T-helper 2 cell treated with Interferon-gamma antibody and Interleukin-4, amounts not matched to agents 100 ng/mL and 5 ng/mL, for 36 hours (primary cell): ENCODE measurements around the gene RDH5. TPM values are rescaled to one million over a fixed set of nuclear protein-coding genes. Genes with fewer than 3 reads are reported as not detected.

Source experiments
- intact Hi-C: fragments of 100-400 bp; cut with micrococcal nuclease; formaldehyde crosslinking; loops from one replicate; pipeline ENCODE4 v1.15.1; 2023
- total RNA-seq: library from RNA; stranded (reverse); gene quantifications from 2 replicates; pipeline ENCODE4 v1.2.3, GENCODE V29; 2022

RDH5 gene
- total RNA-seq, 1 donor from 2014 or later = 10.4 TPM

DNA sequence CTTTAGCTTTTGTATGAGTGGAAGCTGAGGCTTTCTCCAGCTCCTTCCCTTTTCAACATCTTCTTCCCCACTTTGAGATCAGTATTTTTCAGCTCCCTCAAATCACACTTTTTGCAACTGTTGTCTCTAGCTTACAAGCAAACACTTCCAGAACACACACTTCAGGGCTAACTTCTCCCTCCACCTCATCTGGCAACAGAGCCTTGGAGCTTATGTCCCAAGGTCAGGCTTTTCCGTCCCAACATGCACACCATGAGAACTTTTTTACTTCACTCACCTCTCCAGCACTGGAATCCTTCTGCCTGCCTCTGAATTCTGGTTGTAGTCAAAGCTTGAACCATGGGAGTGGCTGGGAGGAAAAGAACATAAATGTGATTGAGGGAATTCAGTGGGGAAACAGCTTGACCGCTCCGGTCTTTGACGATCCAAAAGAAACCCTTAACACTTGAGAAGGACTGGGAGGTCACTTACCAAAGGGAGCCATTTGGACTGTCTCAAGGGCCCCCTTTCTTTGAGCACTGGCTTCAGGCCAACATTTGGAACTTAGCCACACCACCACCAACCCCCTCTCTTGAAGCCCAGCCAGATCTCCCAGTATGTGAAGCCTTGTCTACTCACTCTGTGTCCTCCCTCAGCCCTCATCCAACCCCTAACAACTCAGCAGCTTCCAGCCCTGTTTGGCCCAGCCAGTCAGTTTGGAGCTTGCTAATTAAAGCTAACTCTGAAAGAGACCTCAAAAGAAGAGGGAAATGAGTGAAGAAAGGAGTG is 8.2 kb upstream of the RDH5 start:
- intact Hi-C loops = no loop called here

DNA sequence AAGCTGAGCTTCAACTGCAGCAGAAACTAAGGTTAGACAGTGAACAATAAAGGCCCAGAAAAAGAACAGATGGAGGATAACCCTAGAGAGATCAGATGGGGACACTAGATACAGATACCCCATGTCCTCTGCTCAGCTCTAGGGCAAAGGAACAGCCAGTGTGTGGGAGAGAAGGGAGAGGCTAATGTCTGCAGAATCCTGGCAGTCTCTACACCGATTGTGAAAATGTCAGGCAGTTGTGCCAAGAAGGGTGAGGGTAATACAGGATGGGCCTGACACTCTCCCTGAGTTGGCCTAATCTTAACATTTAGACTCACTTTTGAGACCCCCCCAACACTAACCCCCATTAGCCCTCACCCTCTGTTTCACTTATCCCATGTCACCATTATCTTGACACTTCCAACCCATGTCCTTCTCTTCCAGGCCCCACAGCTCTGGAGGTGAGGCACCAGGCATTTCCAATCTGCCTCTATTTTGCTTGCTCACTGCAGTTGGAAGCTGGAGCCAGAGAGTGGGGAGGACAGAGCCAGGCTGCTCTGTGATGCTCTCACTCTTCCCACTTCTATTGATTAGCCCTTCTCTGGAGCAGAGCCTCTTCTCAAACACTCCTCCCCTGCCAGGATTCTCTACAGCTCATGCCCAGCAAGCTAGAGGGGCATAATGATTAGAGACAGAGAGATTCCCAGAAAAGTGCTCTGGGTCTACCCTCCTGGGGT is 7.3 kb upstream of the RDH5 start:
- intact Hi-C loops = no loop called here

DNA sequence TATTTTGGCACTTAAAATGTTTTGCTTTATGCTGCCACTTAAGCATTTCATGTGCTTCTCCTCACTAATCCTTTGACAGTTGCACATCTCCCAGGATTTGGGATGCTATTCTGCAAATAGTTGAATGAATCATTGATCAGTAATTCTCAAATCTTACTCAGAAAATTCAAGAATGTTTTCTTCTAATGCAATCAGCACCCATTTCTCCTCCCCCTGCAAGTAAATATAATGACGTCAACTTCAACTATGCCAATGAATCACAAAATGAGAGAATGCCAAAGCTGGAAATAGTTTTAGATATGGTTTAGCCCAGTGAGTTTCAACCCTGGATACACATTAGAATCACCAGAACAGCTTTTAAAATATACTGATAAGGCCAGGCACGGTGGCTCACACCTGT is 6.5 kb upstream of the RDH5 start:
- intact Hi-C loops = no loop called here

DNA sequence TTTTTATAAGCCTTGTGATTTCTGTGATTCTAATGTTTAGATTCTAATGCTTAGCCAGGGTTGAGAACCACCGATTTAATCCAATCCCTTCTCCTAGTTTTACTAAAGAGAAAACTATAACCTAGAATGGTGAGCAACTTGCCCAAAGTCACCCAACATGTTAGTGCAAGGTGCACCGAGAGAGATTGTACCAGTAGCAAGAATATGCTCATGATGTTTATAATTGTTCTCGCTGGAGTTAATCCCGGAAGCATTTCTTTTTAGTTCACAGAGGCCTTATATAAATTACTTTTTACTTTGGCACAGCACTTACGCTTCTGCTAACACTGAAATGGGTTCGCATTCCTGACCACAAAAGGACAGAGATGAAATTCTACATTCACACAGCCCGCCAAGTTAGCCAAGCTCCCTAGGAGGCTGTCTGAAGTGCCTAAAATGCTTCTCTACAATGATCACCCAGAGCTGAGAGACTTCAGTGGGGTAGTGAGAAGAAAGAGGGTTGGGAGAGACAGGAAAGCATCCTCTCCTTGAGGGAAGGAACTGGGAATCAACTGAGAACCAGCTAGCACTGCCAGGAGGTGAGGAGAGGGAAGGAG is 4.9 kb upstream of the RDH5 start:
- intact Hi-C loops = loop anchor here (5.0 kb wide), 1 partner anchor 972 kb away; the partner anchor contains the start of gene PTGES3

DNA sequence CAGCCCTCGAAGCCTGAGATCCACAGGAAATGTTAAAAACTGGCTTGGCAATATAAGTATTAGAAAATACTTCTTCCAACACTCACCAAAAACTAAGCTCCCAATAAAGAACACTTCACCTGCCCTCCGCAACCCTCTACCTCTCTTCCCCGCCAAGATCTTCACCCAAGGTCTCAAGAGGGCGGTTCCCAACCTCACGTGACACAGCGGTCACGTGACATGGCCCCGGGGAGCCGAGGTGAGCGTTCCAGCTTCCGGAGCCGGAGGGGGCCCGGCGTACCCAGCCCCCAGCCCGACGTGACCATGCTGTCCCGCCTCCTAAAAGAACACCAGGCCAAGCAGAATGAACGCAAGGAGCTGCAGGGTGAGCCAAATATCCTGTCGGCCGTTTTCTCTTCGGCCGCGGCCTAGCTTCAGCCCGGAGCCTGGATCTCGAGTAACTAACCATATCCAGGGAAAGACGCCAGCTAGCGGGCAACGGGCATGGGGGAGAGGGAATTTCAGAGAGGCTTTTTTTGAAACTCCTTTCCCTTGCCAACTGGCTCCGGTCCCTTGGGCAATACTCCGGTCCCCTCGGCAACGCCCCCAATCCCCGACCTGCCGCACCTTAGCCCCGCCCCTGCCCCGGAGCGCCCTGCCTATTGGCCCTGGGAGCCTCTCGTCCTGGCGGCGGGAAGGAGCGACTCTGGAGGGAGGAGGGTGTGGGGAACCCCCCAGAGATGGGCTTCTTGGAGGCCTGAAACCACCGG is 4.2 kb upstream of the RDH5 start, which contains the start of gene BLOC1S1:
Gene BLOC1S1, plus strand, starts transcription at position 214 of the 749 bp plus-strand sequence. Its CDS starts 6 bp downstream, at position 220.
- intact Hi-C loops = loop anchor here (1.0 to 5.0 kb wide), 4 partner anchors 13 to 971 kb away; partner anchors contain the start of genes CD63, PTGES3 and SARNP

DNA sequence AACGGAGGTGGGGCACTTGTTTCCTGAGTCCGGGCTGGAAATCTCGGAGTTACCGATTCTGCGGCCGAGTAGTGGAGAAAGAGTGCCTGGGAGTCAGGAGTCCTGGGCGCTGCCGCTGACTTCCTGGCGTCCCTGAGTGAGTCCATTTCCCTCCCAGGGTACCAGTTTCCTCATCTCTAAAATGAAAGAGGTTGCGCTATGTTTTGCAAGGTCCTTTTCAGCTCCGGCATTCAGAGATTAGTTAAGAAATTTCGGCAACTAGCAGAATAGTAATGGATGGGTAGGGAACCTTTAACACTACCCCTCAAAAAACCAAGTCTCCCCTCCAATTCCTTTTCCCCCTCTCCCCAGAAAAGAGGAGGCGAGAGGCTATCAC is 3.6 kb upstream of the RDH5 start:
- intact Hi-C loops = loop anchor here (1.0 to 5.0 kb wide), 4 partner anchors 13 to 971 kb away; partner anchors contain the start of genes CD63, PTGES3 and SARNP

DNA sequence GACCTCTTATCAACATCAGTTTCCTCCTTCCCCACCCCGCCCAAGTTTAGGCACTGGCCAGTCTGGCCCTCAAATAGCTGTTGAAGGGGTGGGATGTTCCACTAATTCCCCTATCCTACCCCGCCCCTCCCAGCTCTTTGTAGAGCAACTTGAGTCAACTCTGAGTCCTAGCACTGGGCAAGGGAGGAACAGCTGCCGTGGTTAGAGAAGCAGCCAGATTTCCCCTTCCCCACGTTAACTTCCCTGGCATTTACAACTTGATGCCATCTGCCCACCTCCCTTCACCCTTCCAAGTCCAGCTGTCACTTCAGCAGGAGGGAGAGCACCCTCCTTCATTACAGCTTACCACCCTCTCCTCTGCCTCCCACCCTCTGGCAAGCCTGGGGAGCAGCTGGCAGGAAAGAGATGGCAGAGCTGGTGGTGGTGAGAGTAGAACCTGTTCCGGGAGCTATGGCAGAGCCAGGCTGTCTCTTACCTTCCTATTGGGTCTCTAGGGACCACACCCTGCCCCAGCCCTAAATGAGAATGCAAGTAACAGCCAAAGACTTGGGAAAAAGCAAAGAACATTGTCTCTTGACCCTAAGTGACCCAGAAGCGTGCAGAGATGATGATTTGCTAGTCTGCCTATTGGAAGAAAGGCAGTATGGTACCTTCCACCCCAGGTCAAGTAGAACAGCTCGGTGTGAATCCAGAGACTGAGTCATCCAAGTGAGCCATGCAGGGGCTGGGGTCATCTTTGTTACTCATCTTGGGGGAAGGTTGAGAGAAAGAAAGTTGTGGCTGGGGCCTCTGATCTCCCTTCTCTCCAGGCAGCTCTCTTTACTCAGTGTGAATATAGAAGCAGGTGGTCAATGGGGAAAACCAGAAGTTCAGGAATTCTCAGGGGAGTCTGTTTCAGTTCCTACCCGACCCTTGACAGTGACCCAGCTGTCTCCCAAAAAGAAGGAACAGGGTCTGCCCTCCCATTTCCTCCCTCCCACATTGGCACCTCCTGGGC is 2.9 kb upstream of the RDH5 start:
- intact Hi-C loops = loop anchor here (2.0 to 5.0 kb wide), 2 partner anchors 211 to 970 kb away; partner anchors contain the start of gene PTGES3

DNA sequence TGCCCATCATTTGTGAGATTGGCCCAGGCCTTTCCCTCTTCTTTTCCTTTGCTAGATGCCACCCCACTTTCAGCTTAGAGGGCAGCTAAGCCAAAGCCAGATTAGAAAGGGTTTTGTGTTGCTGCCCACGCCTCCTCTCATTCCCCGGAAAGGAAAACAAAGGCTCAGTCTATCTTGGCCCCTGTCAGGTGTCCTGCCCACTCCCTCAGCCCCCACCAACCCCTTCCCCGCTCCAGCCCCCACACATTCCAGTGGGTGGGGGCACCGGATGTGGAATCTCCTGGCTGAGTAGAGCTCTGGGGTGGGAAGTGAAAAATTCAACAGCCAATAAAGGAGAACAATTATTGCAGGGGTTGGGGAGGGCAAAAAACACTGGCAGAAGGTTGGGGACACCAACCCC is 2.2 kb upstream of the RDH5 start:
- intact Hi-C loops = loop anchor here (5.0 kb wide), 1 partner anchor 969 kb away; the partner anchor contains the start of gene PTGES3

DNA sequence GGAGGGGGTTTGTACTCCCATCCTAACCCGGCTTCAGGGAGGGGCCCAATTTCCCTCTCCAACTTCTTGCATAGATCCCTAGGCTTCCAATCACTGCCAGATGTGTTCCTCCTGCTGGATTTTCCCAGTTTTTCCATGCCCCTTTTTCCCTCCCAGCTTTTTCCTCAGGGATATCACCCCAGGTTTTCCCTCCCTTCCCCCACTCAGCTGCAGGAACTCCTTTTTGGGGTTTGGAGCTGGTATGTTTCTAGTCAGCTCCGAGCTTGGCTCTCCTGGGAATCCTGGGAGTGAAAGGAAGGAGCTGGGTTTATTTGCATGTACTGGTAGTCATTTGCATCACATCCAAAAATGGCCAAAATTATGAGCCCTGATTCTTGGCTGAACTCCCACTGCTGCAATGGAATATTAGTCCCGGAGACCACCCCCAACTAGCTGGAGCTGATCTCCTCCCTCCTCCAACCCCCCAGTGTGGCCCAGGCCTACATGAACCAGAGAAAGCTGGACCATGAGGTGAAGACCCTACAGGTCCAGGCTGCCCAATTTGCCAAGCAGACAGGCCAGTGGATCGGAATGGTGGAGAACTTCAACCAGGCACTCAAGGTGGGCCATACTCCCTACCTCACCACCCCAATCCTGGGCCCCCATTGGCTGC is 1.4 kb upstream of the RDH5 start:
- intact Hi-C loops = loop anchor here (5.0 kb wide), 1 partner anchor 969 kb away; the partner anchor contains the start of gene PTGES3

DNA sequence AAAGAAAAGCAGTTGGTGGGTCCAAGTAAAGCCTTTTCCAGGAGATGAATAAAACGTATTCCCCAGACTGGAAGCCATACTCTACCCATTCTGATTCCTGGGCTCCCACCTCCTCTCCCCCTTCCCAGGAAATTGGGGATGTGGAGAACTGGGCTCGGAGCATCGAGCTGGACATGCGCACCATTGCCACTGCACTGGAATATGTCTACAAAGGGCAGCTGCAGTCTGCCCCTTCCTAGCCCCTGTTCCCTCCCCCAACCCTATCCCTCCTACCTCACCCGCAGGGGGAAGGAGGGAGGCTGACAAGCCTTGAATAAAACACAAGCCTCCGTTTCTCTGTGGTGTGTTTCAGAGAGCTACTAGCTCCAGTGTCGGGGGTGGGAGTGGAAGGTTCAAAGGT is 822 bp upstream of the RDH5 start:
- intact Hi-C loops = loop anchor here (5.0 kb wide), 1 partner anchor 968 kb away; the partner anchor contains the start of gene PTGES3

DNA sequence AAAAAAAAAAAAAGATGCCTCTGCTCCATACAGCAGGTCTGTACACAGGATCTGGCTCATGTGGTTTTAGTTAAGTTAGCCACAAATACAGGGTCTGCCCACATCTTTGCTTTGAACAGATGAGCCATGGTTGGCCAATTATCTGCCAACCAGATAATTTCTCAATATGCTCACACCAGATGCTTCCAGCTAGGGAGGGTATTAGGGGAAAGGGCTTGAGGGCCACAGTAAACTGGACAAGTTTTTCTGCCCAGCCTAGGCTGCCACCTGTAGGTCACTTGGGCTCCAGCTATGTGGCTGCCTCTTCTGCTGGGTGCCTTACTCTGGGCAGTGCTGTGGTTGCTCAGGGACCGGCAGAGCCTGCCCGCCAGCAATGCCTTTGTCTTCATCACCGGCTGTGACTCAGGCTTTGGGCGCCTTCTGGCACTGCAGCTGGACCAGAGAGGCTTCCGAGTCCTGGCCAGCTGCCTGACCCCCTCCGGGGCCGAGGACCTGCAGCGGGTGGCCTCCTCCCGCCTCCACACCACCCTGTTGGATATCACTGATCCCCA is 776 bp downstream of the RDH5 start:
- intact Hi-C loops = no loop called here

DNA sequence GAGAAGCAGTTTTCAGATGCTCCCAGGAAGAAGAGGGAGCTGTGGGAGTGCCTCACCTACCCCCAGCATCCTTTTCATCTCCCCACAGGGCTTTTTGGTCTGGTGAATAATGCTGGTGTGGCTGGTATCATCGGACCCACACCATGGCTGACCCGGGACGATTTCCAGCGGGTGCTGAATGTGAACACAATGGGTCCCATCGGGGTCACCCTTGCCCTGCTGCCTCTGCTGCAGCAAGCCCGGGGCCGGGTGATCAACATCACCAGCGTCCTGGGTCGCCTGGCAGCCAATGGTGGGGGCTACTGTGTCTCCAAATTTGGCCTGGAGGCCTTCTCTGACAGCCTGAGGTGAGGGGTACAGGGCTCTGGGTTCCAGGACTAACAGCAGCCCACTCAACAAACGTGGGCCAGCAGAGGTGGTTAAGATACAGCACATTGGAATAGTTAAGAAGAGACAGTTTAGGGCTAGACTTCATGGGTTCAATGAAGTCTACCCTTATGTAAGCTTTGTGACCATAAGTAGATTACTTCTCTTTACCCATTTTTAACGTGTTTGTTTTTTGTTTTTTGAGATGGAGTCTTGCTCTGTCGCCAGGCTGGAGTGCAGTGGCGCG is 1.5 kb downstream of the RDH5 start:
- intact Hi-C loops = no loop called here

DNA sequence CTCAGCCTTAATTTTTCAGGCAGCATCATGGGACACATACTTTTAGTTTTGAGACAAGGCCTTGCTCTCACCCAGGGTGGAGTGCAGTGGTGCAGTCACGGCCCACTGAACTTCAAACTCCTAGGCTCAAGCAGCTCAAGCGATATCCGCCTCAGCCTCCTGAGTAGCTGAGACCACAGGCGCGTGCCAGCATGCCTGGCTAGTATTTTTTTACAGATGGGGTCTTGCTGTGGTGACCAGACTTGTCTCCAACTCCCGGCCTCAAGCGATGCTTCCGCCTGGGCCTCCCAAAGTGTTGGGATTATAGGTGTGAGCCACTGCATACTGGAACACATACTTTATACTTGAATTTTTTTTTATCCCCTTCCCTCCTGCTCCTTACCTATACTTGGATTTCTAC is 2.8 kb downstream of the RDH5 start:
- intact Hi-C loops = no loop called here

DNA sequence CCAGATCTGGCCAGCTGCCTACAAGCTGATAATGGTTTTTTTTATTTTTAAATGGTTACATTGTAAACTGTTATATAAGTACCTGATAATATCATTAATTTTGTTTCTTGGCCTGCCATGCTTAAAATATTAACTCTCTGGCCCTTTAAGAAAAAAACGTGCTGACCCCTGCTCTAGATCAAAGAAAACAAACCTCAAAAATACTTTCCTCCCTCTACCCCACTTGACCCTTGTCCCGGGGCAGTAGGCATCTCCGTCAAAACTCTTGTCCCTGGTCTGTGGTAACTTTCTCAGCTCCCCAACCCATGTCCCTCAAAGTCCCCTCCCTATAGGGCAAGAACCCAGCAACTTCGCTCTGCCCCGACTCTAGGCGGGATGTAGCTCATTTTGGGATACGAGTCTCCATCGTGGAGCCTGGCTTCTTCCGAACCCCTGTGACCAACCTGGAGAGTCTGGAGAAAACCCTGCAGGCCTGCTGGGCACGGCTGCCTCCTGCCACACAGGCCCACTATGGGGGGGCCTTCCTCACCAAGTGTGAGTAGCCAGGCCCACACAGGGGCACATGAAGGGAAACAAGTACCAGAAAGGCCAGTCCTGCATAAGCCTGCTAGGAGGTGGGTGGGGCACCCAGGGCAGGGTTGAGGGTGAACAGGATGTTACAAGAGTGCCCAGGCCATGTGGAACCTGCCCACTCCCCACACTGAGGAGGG is 3.5 kb downstream of the RDH5 start:
- intact Hi-C loops = loop anchor here (1.0 kb wide), 1 partner anchor 14 kb away; no protein-coding TSS in a partner anchor

DNA sequence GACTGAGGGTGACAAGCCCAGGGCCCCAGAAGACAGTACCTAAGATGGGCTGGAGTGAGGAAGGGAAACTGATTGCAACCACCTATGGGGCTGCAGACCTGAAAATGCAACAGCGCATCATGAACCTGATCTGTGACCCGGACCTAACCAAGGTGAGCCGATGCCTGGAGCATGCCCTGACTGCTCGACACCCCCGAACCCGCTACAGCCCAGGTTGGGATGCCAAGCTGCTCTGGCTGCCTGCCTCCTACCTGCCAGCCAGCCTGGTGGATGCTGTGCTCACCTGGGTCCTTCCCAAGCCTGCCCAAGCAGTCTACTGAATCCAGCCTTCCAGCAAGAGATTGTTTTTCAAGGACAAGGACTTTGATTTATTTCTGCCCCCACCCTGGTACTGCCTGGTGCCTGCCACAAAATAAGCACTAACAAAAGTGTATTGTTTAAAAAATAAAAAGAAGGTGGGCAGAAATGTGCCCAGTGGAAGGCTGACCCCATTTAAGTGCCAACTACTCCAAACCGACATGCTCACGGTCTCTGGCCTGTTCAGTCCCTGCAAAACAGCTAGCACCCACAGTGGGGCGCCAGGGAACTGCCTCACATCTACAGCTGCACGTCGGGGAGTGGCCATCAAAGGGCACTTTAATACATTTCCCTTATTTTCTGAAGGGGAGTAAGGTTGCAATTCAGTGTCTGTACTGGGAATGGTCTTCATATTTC is 4.2 kb downstream of the RDH5 start:
- intact Hi-C loops = loop anchor here (1.0 kb wide), 1 partner anchor 13 kb away; no protein-coding TSS in a partner anchor

DNA sequence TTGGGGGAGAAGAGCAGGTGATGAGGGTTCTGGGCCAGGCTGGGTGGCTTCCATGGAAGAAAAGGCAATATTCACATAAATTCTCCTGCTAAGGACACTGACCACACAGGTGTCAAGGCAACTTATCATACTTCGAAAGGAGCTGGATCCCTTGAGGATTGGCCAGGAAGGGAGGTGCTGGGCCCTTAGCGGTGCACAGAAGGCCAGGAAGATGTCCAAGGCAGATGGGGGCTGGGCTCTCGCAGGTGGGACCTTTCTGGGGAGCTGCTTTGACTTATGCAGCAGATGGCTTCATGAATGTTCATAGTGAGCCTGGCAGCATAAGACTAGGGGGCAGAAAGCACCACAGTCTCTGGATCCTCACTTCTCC is 4.7 kb downstream of the RDH5 start:
- intact Hi-C loops = loop anchor here (1.0 kb wide), 1 partner anchor 12 kb away; no protein-coding TSS in a partner anchor

DNA sequence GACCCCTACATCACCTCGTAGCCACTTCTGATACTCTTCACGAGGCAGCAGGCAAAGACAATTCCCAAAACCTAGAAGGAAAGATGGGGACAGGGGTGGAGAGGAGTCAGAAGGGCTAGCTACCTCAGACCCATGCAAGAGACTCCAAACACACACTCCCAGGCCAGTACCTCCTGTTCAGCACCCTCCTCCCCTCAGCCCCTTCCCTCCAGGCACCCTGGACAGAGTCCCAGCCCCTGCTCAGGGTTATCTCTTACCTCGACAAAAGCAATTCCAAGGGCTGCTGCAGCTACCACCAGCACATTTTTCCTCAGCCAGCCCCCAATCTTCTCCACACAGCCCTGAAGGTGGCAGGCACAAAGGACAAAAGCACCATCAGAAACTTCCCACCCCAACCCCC is 5.4 kb downstream of the RDH5 start:
- intact Hi-C loops = no loop called here
